ENCODE measurements around the gene ASB6.

DNA sequence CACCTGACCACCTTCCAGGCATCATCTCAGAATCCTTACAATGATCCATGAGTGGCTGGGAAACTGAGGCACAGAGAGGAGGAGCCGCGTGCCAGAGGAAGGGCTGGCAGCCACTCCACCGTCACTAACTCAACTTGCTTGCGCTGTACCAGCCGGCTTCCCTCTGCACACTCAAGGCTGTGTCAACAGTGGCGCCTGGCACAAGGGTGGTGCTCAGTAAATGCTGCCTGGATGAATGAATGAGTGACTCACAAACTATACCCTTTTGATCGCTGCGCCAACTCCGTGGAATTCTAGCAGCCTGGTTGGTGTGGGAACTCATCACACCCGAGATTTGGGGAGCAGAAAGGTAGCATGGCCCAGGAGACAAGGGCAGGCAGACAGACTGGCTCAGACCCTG lies 45.4 kb upstream of the ASB6 start:
- TF ChIP-seq TAF1 (IDR thresholded peaks at IDR 0.05; ENCODE audit: borderline replicate concordance, insufficient read depth, low read length) (no peak), POLR2AphosphoS5 (IDR thresholded peaks at IDR 0.05; ENCODE audit: low read depth, low read length) (no peak)
- TF ChIP-seq, protein P1, sequence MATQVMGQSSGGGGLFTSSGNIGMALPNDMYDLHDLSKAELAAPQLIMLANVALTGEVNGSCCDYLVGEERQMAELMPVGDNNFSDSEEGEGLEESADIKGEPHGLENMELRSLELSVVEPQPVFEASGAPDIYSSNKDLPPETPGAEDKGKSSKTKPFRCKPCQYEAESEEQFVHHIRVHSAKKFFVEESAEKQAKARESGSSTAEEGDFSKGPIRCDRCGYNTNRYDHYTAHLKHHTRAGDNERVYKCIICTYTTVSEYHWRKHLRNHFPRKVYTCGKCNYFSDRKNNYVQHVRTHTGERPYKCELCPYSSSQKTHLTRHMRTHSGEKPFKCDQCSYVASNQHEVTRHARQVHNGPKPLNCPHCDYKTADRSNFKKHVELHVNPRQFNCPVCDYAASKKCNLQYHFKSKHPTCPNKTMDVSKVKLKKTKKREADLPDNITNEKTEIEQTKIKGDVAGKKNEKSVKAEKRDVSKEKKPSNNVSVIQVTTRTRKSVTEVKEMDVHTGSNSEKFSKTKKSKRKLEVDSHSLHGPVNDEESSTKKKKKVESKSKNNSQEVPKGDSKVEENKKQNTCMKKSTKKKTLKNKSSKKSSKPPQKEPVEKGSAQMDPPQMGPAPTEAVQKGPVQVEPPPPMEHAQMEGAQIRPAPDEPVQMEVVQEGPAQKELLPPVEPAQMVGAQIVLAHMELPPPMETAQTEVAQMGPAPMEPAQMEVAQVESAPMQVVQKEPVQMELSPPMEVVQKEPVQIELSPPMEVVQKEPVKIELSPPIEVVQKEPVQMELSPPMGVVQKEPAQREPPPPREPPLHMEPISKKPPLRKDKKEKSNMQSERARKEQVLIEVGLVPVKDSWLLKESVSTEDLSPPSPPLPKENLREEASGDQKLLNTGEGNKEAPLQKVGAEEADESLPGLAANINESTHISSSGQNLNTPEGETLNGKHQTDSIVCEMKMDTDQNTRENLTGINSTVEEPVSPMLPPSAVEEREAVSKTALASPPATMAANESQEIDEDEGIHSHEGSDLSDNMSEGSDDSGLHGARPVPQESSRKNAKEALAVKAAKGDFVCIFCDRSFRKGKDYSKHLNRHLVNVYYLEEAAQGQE (IDR thresholded peaks at IDR 0.05; ENCODE audit: insufficient read depth in 1 of 2, low read depth in 2 of 2, low read length in 2 of 2), result no peak
